Right cardiac atrium (tissue), 5 donors: ENCODE measurements around the gene TXNDC5. TPM values are rescaled to one million over a fixed set of nuclear protein-coding genes. Genes with fewer than 3 reads are reported as not detected.

Source experiments
- ATAC-seq, 2 donors: fragments of 200-7000 bp; cut with Tn5 transposase; one replicate each; pipeline versions ENCODE4 v1.8.0 to v1.9.1; 2020; ENCODE audit warnings: moderate library complexity in 2 of 2, mild to moderate bottlenecking in 1 of 2
- DNase-seq, 3 donors: peaks; one replicate each; pipeline ENCODE4 v3.0.0-alpha.2; 2020
- H3K27ac ChIP-seq: one replicate; pipeline ENCODE4 v1.5.1; 2013; ENCODE audit warnings: mild to moderate bottlenecking, low read length, control low read depth, moderate library complexity
- H3K27me3 ChIP-seq: one replicate; pipeline ENCODE4 v1.6.1; 2013; ENCODE audit not compliant: control insufficient read depth, insufficient read depth
- H3K4me1 ChIP-seq: one replicate; pipeline ENCODE4 v1.6.1; 2013; ENCODE audit warnings: low read length; ENCODE audit not compliant: control insufficient read depth, insufficient read depth
- H3K4me3 ChIP-seq: one replicate; pipeline ENCODE4 v1.5.1; 2013; ENCODE audit warnings: low read length, control low read depth
- H3K9me3 ChIP-seq: one replicate; pipeline ENCODE4 v1.6.1; 2013; ENCODE audit warnings: low read length; ENCODE audit not compliant: control insufficient read depth
- WGBS: extraction: QIAGEN DNeasy Blood & Tissue Kit; methylation state at CpG from one replicate; pipeline ENCODE4 v1.1.7; 2013; 5-methylcytosine and 5-hydroxymethylcytosine counted together
- intact Hi-C, 4 donors: fragments of 100-400 bp; cut with DNase I; formaldehyde crosslinking; loops; one replicate each; pipeline versions ENCODE4 v1.11.0 to v1.14.0; 2022 to 2023
- polyA plus RNA-seq: library from polyadenylated mRNA; stranded (reverse); fragments of 200-250 nt; gene quantifications from one replicate; pipeline ENCODE4 v1.2.3, GENCODE V29; 2013
- total RNA-seq, 4 donors: library from RNA; stranded (reverse); fragmentation: NEBNext Ultra II Directional; extraction: Animal tissue kit (Norgen Biotek cat#: 25700); gene quantifications; one replicate each; pipeline ENCODE4 v1.2.1, GENCODE V29; 2021
- donor health status: healthy with polysubstance abuse.
- donor health status: DM: no; HTN: yes; CAD: no.
- donor health status: DM: no; HTN: no; CAD: no.
- donor health status: DM: no; HTN: yes; CAD: no; lungs with severe emphysema.
- donor health status: DM: yes; HTN: yes; CAD: no.

TXNDC5 gene
- total and polyA plus RNA-seq, 5 donors = 38.2 to 59.5 (median 56.8) TPM

GRCh38 chr6:7914991-7915789 lies 4.6 kb upstream of the TXNDC5 start:
- 79% methylated on average over 11 of the region's 11 CpGs for WGBS
- H3K9me3 ChIP-seq = no peaks in the 10 kb centered on the region
- no peak overlapping the region for H3K4me3 ChIP-seq
- no peak overlapping the region for H3K27ac ChIP-seq
- DNase-seq (peak; percentile 71 to 79 (median 75)), ATAC-seq (peak; percentile 42 to 59)
- H3K27me3 ChIP-seq = no peaks in the 10 kb centered on the region
- intact Hi-C loops = no loop called here
- H3K4me1 ChIP-seq = no peaks in the 10 kb centered on the region

GRCh38 chr6:7914311-7914710 lies 3.7 kb upstream of the TXNDC5 start:
- no peaks in the 10 kb centered on the region for H3K27me3 ChIP-seq
- no peaks in the 10 kb centered on the region for H3K9me3 ChIP-seq
- intact Hi-C loops = no loop called here
- ATAC-seq = no peak
- peaks cover 2% of the 10 kb centered on the region for H3K4me1 ChIP-seq
- no peak overlapping the region for H3K4me3 ChIP-seq
- 86% methylated on average over 5 of the region's 5 CpGs for WGBS
- DNase-seq = no peak
- H3K27ac ChIP-seq = no peak overlapping the region

GRCh38 chr6:7912736-7913517 lies 2.3 kb upstream of the TXNDC5 start:
- DNase-seq = no peak
- 61% methylated on average over 8 of the region's 8 CpGs for WGBS
- H3K9me3 ChIP-seq = no peaks in the 10 kb centered on the region
- intact Hi-C loops = loop anchor here in 1 of 4 donors (2.0 kb wide), 1 partner anchor 62 kb away; no protein-coding TSS in a partner anchor
- no peak overlapping the region for H3K27ac ChIP-seq
- no peak overlapping the region for H3K4me3 ChIP-seq
- H3K27me3 ChIP-seq = no peaks in the 10 kb centered on the region
- ATAC-seq = no peak
- H3K4me1 ChIP-seq = peaks cover 4% of the 10 kb centered on the region

- H3K27me3 ChIP-seq = no peaks in the 10 kb centered on the region
- 76% methylated on average over 6 of the region's 6 CpGs for WGBS
- ATAC-seq = peak; percentile 17 to 25
- H3K27ac ChIP-seq = no peak overlapping the region
- no peaks in the 10 kb centered on the region for H3K9me3 ChIP-seq
- peaks cover 10% of the 10 kb centered on the region for H3K4me1 ChIP-seq
- H3K4me3 ChIP-seq = no peak overlapping the region
- DNase-seq = peak; percentile 68 to 80 (median 72)
- intact Hi-C loops = loop anchor here in 1 of 4 donors (2.0 kb wide), 1 partner anchor 63 kb away; no protein-coding TSS in a partner anchor
Observed at GRCh38 chr6:7912024-7912423, 1.4 kb upstream of the TXNDC5 start.

- H3K27ac ChIP-seq = no peak overlapping the region
- ATAC-seq = no peak
- H3K4me3 ChIP-seq = no peak overlapping the region
- H3K27me3 ChIP-seq = no peaks in the 10 kb centered on the region
- DNase-seq = no peak
- H3K4me1 ChIP-seq = peaks cover 10% of the 10 kb centered on the region
- WGBS = 90% methylated on average over 11 of the region's 11 CpGs
- no peaks in the 10 kb centered on the region for H3K9me3 ChIP-seq
- intact Hi-C loops = no loop called here
Observed at GRCh38 chr6:7911345-7911725, 747 bp upstream of the TXNDC5 start.

- DNase-seq (no peak), ATAC-seq (no peak)
- Histone ChIP-seq H3K4me3 (peak overlapping the region; percentile 96), H3K9me3 (no peaks in the 10 kb centered on the region), H3K4me1 (peaks cover 10% of the 10 kb centered on the region), H3K27me3 (no peaks in the 10 kb centered on the region), H3K27ac (peak overlapping the region; percentile 18)
- intact Hi-C loops = no loop called here
- under 1% methylated on average over 57 of the region's 57 CpGs for WGBS
Observed at GRCh38 chr6:7910298-7910653, 312 bp downstream of the TXNDC5 start.

- Histone ChIP-seq H3K4me1 (peaks cover 10% of the 10 kb centered on the region), H3K27ac (peak overlapping the region; percentile 8), H3K27me3 (no peaks in the 10 kb centered on the region), H3K9me3 (no peaks in the 10 kb centered on the region), H3K4me3 (peak overlapping the region; percentile 96)
- DNase-seq (peak; percentile 72 to 88 (median 85)), ATAC-seq (peak; percentile 68 to 72)
- intact Hi-C loops = no loop called here
- WGBS = 2% methylated on average over 66 of the region's 66 CpGs
Observed at GRCh38 chr6:7909323-7910276, 988 bp downstream of the TXNDC5 start.

- H3K27ac ChIP-seq = no peak overlapping the region
- DNase-seq (no peak), ATAC-seq (no peak)
- no peaks in the 10 kb centered on the region for H3K27me3 ChIP-seq
- intact Hi-C loops = no loop called here
- H3K9me3 ChIP-seq = no peaks in the 10 kb centered on the region
- 95% methylated on average over 4 of the region's 4 CpGs for WGBS
- H3K4me1 ChIP-seq = peaks cover 10% of the 10 kb centered on the region
- no peak overlapping the region for H3K4me3 ChIP-seq
Observed at GRCh38 chr6:7907159-7907558, 3.4 kb downstream of the TXNDC5 start.

GRCh38 chr6:7906741-7907140 lies 3.8 kb downstream of the TXNDC5 start:
- no peak for DNase-seq
- Histone ChIP-seq H3K4me1 (peaks cover 10% of the 10 kb centered on the region), H3K4me3 (no peak overlapping the region), H3K27me3 (no peaks in the 10 kb centered on the region), H3K9me3 (no peaks in the 10 kb centered on the region), H3K27ac (no peak overlapping the region)
- WGBS = 89% methylated on average over 4 of the region's 4 CpGs
- intact Hi-C loops = no loop called here
- no peak for ATAC-seq

- DNase-seq = no peak
- Histone ChIP-seq H3K27me3 (no peaks in the 10 kb centered on the region), H3K4me1 (peaks cover 10% of the 10 kb centered on the region), H3K4me3 (no peak overlapping the region), H3K27ac (no peak overlapping the region), H3K9me3 (no peaks in the 10 kb centered on the region)
- 87% methylated on average over 2 of the region's 2 CpGs for WGBS
- ATAC-seq = no peak
- intact Hi-C loops = no loop called here
Observed at GRCh38 chr6:7905416-7905815, 5.2 kb downstream of the TXNDC5 start.
